Measurements from ENCODE around the gene SNTB2. TPM values are rescaled to one million over a fixed set of nuclear protein-coding genes. Genes with fewer than 3 reads are reported as not detected.
A peak's percentile ranks its signal among the peaks of the same experiment; 100 is the strongest.

Gene SNTB2
- total and polyA plus RNA-seq, 4 donors: 2.1 to 7.8 (median 4.1) TPM

GRCh38 chr16:69316595-69317034 is 129.7 kb downstream of the SNTB2 start:
- peaks cover 23 to 34% (median 27%) of the 10 kb centered on the region in 4 donors for H3K36me3 ChIP-seq (ENCODE audit: control insufficient read depth in 4 of 4, insufficient read depth in 3 of 4, low read depth in 1 of 4, low read length in 3 of 4)
- no peak overlapping the region for H3K9ac ChIP-seq (ENCODE audit: low read depth in 1 of 2, low read length in 2 of 2)
- WGBS: 55% methylated on average over 17 of the region's 17 CpGs
- no peak overlapping the region for H3K4me3 ChIP-seq (ENCODE audit: low read depth in 1 of 3, low read length in 3 of 3)
- peak overlapping the region; percentile 75 to 80 for H3K27ac ChIP-seq (ENCODE audit: low read depth in 1 of 2, low read length in 2 of 2)
- no peak for TF ChIP-seq CTCF (IDR thresholded peaks at IDR 0.05; ENCODE audit: low read depth, low read length, missing input control)
- TF ChIP-seq HNF4A (conservative IDR thresholded peaks at IDR 0.05): peak; percentile 61 to 69
- TF ChIP-seq NR2F2 (IDR thresholded peaks at IDR 0.05): no peak
- TF ChIP-seq RXRA (IDR thresholded peaks at IDR 0.05): peak in 1 of 2 donors; percentile 81
- no peak for TF ChIP-seq ZBTB33 (IDR thresholded peaks at IDR 0.05)
- no peak for TF ChIP-seq JUND (IDR thresholded peaks at IDR 0.05)
- TF ChIP-seq MAX (IDR thresholded peaks at IDR 0.05): no peak
- peak; percentile 25 for TF ChIP-seq SP1 (IDR thresholded peaks at IDR 0.05)
- TF ChIP-seq EGR1 (IDR thresholded peaks at IDR 0.05; ENCODE audit: low read depth in 2 of 2): no peak
- TF ChIP-seq ATF3 (IDR thresholded peaks at IDR 0.05): no peak
- no peak for TF ChIP-seq TAF1 (conservative IDR thresholded peaks at IDR 0.05)
- no peak for DNase-seq (ENCODE audit: low spot score)
- no peaks in the 10 kb centered on the region for H3K27me3 ChIP-seq (ENCODE audit: control insufficient read depth in 4 of 4, insufficient read depth in 4 of 4, low read length in 3 of 4)
- H3K4me1 ChIP-seq (ENCODE audit: control insufficient read depth in 4 of 4, insufficient read depth in 4 of 4, low read length in 3 of 4): peaks cover 16 to 66% (median 52%) of the 10 kb centered on the region in 4 donors
- H3K9me3 ChIP-seq (ENCODE audit: control insufficient read depth in 4 of 4, low read length in 3 of 4): no peaks in the 10 kb centered on the region

DNA sequence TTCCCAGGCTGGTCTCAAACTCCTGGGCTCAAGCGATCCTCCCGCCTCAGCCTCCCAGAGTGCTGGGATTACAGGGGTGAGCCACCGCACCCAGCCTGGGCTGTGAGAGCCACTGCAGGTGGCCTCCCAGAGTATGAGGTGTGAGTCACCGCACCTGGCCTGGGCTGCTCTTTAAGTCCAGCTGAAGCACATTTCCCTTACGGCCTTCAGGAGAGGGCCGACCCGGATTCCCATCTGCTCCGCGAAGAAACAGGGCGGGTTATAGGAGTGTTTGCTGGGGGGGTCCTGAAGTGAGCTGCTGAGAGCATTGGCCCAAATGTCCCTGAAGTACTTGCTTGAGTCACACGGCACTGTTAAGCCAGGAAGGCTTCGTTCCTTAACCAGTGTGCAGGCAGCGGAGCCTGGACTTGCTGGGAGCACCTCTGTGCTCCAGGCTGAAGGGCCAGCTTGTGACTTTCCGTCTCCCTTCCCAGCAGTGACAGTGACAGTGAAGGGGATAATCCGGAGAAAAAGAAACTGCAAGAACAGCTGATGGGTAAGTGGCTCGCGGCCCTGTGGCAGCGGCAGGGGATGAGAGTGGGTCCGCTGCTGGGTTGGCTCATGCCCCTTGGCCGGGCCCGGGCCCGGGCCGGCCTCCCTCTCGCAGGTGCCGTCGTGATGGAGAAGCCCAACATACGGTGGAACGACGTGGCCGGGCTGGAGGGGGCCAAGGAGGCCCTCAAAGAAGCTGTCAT is 131.4 kb downstream of the SNTB2 start:
- H3K27ac ChIP-seq (ENCODE audit: low read depth in 1 of 2, low read length in 2 of 2): peak overlapping the region in 1 of 2 donors; percentile 44
- peaks cover 23 to 50% (median 37%) of the 10 kb centered on the region in 4 donors for H3K36me3 ChIP-seq (ENCODE audit: control insufficient read depth in 4 of 4, insufficient read depth in 3 of 4, low read depth in 1 of 4, low read length in 3 of 4)
- no peaks in the 10 kb centered on the region for H3K9me3 ChIP-seq (ENCODE audit: control insufficient read depth in 4 of 4, low read length in 3 of 4)
- 97% methylated on average over 30 of the region's 30 CpGs for WGBS
- no peak for DNase-seq (ENCODE audit: low spot score)
- peaks cover 13 to 63% (median 49%) of the 10 kb centered on the region in 4 donors for H3K4me1 ChIP-seq (ENCODE audit: control insufficient read depth in 4 of 4, insufficient read depth in 4 of 4, low read length in 3 of 4)
- no peak overlapping the region for H3K9ac ChIP-seq (ENCODE audit: low read depth in 1 of 2, low read length in 2 of 2)
- no peaks in the 10 kb centered on the region for H3K27me3 ChIP-seq (ENCODE audit: control insufficient read depth in 4 of 4, insufficient read depth in 4 of 4, low read length in 3 of 4)
- no peak overlapping the region for H3K4me3 ChIP-seq (ENCODE audit: low read depth in 1 of 3, low read length in 3 of 3)
- no peak for TF ChIP-seq ZBTB33 (IDR thresholded peaks at IDR 0.05)
- no peak for TF ChIP-seq RAD21 (IDR thresholded peaks at IDR 0.05)
- TF ChIP-seq MAX (IDR thresholded peaks at IDR 0.05): no peak
- TF ChIP-seq YY1 (IDR thresholded peaks at IDR 0.05): no peak
- no peak for TF ChIP-seq HNF4A (conservative IDR thresholded peaks at IDR 0.05)
- no peak for TF ChIP-seq ATF3 (IDR thresholded peaks at IDR 0.05)
- TF ChIP-seq FOXA2 (IDR thresholded peaks at IDR 0.05): no peak
- TF ChIP-seq JUND (IDR thresholded peaks at IDR 0.05): no peak
- no peak for TF ChIP-seq GABPA (IDR thresholded peaks at IDR 0.05 in 1 of 2, conservative IDR thresholded peaks at IDR 0.05 in 1 of 2)
- no peak for TF ChIP-seq FOXA1 (IDR thresholded peaks at IDR 0.05)
- TF ChIP-seq NR2F2 (IDR thresholded peaks at IDR 0.05): no peak
- no peak for TF ChIP-seq CTCF (IDR thresholded peaks at IDR 0.05; ENCODE audit: low read depth, low read length, missing input control)
- no peak for TF ChIP-seq SP1 (IDR thresholded peaks at IDR 0.05)
- TF ChIP-seq HNF4G (IDR thresholded peaks at IDR 0.05): no peak
- TF ChIP-seq TAF1 (conservative IDR thresholded peaks at IDR 0.05): no peak

All from liver (tissue), 9 donors.